ENCODE results near the gene AQP9. TPM values are rescaled to one million over a fixed set of nuclear protein-coding genes. Genes with fewer than 3 reads are reported as not detected.
A peak's percentile ranks its signal among the peaks of the same experiment; 100 is the strongest.

Gene AQP9
- total and polyA plus RNA-seq, 11 donors = 0.11 to 17.7 (median 0.96) TPM

DNA sequence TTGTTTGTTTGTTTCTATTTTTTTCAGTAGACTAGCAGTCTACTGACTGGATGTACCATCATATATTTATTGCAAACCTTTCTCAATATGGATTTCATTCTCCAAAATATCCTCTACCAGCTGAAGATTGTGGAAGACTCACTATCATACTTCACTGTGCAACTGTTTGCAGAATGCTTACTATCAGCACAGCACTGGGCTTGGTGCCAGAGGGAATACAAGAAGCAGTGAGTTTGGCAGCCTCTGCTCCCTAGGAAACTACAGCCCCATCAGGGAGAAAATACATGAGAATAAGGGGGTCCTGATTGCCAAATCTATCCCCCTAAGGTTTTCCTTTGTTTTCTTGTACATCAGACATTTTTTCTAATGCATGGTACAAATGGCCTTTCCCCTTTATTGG is 27.5 kb downstream of the AQP9 start:
- Histone ChIP-seq H3K27ac (no peak overlapping the region), H3K9me3 (no peaks in the 10 kb centered on the region), H3K4me3 (no peak overlapping the region), H3K27me3 (peaks cover 0 to 4% (median 0%) of the 10 kb centered on the region in 9 donors), H3K4me1 (peaks cover 0 to 9% (median 2%) of the 10 kb centered on the region in 12 donors), H3K36me3 (no peaks in the 10 kb centered on the region)
- intact Hi-C loops (cut with DNase I) = no loop called here
- ATAC-seq (peak; percentile 47 to 79 (median 74)), DNase-seq (peak in 4 of 5 donors; percentile 54 to 84 (median 70))
- TF ChIP-seq, protein P1, sequence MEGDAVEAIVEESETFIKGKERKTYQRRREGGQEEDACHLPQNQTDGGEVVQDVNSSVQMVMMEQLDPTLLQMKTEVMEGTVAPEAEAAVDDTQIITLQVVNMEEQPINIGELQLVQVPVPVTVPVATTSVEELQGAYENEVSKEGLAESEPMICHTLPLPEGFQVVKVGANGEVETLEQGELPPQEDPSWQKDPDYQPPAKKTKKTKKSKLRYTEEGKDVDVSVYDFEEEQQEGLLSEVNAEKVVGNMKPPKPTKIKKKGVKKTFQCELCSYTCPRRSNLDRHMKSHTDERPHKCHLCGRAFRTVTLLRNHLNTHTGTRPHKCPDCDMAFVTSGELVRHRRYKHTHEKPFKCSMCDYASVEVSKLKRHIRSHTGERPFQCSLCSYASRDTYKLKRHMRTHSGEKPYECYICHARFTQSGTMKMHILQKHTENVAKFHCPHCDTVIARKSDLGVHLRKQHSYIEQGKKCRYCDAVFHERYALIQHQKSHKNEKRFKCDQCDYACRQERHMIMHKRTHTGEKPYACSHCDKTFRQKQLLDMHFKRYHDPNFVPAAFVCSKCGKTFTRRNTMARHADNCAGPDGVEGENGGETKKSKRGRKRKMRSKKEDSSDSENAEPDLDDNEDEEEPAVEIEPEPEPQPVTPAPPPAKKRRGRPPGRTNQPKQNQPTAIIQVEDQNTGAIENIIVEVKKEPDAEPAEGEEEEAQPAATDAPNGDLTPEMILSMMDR (IDR thresholded peaks at IDR 0.05) = no peak
- TF ChIP-seq POLR2A (IDR thresholded peaks at IDR 0.05) = no peak

- DNase-seq = no peak
- no peak for TF ChIP-seq POLR2A (IDR thresholded peaks at IDR 0.05)
- TF ChIP-seq, protein P1 (IDR thresholded peaks at IDR 0.05) = no peak
- no peak overlapping the region for H3K4me3 ChIP-seq
- H3K9me3 ChIP-seq = no peaks in the 10 kb centered on the region
- intact Hi-C loops (cut with DNase I) = no loop called here
- ATAC-seq = no peak
- no peak overlapping the region for H3K27ac ChIP-seq
- peaks cover 0 to 9% (median 2%) of the 10 kb centered on the region in 12 donors for H3K4me1 ChIP-seq
- no peaks in the 10 kb centered on the region for H3K36me3 ChIP-seq
- H3K27me3 ChIP-seq = peaks cover 0 to 3% (median 0%) of the 10 kb centered on the region in 9 donors
- WGBS, 4 donors = 66 to 75% (median 73%) methylated on average over 3 of the region's 3 CpGs
These were observed 29.0 kb downstream of the AQP9 start for GRCh38 chr15:58167095-58167691.

- Histone ChIP-seq H3K36me3 (no peaks in the 10 kb centered on the region), H3K27me3 (peaks cover 0 to 11% (median 0%) of the 10 kb centered on the region in 9 donors), H3K4me3 (no peak overlapping the region), H3K4me1 (peaks cover 0 to 9% (median 2%) of the 10 kb centered on the region in 12 donors), H3K9me3 (no peaks in the 10 kb centered on the region), H3K27ac (no peak overlapping the region)
- TF ChIP-seq, protein P1 (IDR thresholded peaks at IDR 0.05) = no peak
- no peak for TF ChIP-seq POLR2A (IDR thresholded peaks at IDR 0.05)
- WGBS, 4 donors = 60 to 86% (median 70%) methylated on average over 5 of the region's 5 CpGs
- intact Hi-C loops (cut with DNase I) = loop anchor here in 2 of 10 donors (10.0 kb wide), 2 partner anchors 425 to 435 kb away; no protein-coding TSS in a partner anchor
- ATAC-seq (peak in 3 of 4 donors; percentile 18 to 86 (median 72)), DNase-seq (no peak)
These were observed 31.8 kb downstream of the AQP9 start for GRCh38 chr15:58169934-58170333.

- TF ChIP-seq, protein P1 (IDR thresholded peaks at IDR 0.05) = no peak
- TF ChIP-seq POLR2A (IDR thresholded peaks at IDR 0.05) = no peak
- intact Hi-C loops (cut with DNase I) = loop anchor here in 3 of 10 donors (2.0 to 10.0 kb wide), 3 partner anchors 19 to 437 kb away; no protein-coding TSS in a partner anchor
- WGBS, 4 donors = 85 to 100% (median 93%) methylated on average over 1 of the region's 1 CpG
These were observed 33.4 kb downstream of the AQP9 start for GRCh38 chr15:58171476-58172061.

More at GRCh38 chr15:58171476-58172061, 33.4 kb downstream of the AQP9 start:
- no peak overlapping the region for H3K27ac ChIP-seq
- DNase-seq = no peak
- H3K9me3 ChIP-seq = no peaks in the 10 kb centered on the region
- H3K36me3 ChIP-seq = no peaks in the 10 kb centered on the region
- ATAC-seq = no peak
- H3K4me3 ChIP-seq = no peak overlapping the region
- H3K4me1 ChIP-seq = peaks cover 0 to 5% (median 0%) of the 10 kb centered on the region in 12 donors
- peaks cover 0 to 14% (median 0%) of the 10 kb centered on the region in 9 donors for H3K27me3 ChIP-seq
